HuH-7.5 (cell line): ENCODE data around the gene RPGRIP1.
"Not testable (repeated sequence)": the region's sequence is repeated elsewhere in the genome, so short reads cannot be mapped to it uniquely, and the experiment has no call there.

Source experiments
- DNase-seq: peaks from one replicate; pipeline ENCODE4 v3.0.0; 2011; ENCODE audit warnings: low spot score

RPGRIP1 gene

DNA sequence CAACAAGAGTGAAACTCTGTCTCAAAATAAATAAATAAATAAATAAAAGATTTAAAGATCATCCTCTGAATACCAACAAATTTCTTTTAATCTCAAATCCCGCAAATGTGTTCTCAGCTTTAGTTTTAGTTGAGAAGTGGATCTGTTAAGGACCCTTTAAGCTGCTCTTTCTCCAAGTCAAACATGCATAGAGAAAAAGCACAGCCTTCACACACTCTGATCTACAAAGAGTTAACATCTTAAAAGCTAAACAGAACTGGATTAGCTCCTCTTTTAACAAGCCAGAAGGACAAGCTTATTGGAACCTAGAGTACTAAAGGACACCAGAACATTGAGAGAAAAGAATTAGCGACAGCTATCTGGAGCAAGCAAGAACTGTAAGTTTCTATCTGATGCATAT, at the start of gene RPGRIP1:
RPGRIP1 (plus strand) TSS at position 301 of the 400 bp plus-strand sequence. CDS start 7,894 bp downstream, outside the sequence.
- DNase-seq, result no peak

DNA sequence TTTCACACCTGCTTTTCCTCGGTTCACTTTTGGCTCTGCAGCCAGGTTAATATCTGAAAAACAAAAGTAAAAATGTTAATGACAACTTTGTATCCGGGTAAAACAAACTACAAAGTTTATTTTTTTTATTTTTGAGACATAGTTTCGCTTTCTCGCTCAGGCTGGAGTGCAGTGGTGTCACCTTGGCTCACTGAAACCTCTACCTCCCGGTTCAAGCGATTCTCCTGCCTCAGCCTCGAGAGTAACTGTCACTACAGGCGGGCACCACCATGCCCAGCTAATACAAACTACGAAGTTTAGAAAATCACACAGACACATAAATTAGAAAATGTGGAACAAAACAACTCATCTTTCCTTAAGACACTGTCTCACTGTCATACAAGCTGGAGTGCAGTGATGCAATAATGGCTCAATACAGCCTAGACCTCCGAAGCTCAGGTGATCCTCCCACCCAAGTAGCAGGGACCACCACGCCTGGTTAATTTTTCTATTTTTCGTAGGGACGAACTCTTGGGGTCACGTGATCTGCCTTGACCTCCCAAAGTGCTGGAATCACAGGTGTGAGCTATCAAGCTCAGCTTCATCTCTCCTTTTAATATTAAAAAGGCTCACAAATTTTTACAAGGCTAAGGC, 48.7 kb upstream of the RPGRIP1 start:
- no peak for DNase-seq

GRCh38 chr14:21233457-21234076, 46.3 kb upstream of the RPGRIP1 start:
- no peak for DNase-seq

GRCh38 chr14:21234112-21234511, 45.8 kb upstream of the RPGRIP1 start:
- no peak for DNase-seq

GRCh38 chr14:21236948-21237797, 42.7 kb upstream of the RPGRIP1 start:
- DNase-seq, result no peak

- DNase-seq, result no peak
These were observed 40.9 kb upstream of the RPGRIP1 start for GRCh38 chr14:21238823-21239518.

DNA sequence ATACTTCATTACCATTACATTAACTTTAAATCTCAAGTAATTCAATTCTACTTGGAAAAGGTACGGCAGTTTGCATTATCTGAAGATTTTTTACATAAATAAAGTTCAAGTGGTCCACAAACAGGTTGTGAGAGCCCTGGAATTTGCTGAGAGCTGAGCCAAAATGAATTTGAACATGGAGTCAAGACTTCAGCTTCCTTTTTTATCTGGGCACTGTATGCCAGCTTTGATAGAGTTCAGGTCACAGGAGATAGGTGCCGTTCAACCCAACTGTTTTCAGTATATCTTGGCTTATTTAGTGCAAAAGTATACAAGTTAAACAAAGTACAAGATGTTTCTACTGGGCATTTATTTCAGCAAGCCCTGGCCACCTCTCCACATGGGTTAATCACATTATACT, 39.5 kb upstream of the RPGRIP1 start:
- no peak for DNase-seq

DNA sequence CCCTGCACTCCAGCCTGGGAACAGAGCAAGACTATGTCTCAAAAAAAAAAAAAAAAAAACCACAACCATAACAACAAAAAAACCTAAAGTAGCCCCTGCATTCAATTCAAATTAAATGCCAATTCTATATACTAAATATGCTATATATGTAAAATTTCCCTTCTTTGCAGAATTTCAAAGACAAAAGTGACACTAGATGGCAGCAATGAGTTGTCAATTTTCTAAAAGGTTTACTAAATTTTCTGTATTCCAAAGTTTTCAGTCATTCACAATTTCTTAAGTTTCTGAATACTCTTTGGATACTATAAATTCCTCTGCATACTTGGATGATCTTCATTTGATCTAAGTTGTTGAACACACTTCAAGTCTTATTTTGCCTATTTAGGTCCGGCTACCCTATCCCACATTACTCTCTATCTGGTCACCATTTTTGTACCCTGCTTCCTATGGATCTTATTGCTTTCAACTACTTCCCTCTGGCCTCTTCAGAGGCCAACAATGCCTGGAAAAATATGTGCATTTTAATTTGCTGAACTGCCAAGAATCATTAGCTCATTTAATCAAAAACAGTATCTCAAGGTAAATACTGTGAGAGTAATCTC, 38.6 kb upstream of the RPGRIP1 start:
- no peak for DNase-seq

DNA sequence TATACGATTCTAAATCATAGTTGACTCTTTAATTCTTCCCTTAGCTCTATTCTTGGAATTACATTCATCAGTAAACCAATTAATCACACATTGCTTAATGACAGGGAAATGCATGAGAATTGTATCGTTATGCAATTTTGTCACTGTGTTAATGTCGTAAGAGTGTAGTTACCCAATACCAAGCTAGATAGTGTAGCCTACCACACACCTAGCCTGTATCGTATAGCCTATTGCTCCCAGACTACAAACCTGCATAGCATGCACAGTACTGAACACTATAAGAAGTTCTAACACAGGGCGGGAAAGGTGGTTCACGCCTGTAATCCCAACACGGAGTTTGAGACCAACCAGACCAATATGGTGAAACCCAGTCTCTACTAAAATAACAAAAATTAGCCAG, 35.3 kb upstream of the RPGRIP1 start:
- no peak for DNase-seq

GRCh38 chr14:21245813-21246212, 34.1 kb upstream of the RPGRIP1 start:
- no peak for DNase-seq

DNA sequence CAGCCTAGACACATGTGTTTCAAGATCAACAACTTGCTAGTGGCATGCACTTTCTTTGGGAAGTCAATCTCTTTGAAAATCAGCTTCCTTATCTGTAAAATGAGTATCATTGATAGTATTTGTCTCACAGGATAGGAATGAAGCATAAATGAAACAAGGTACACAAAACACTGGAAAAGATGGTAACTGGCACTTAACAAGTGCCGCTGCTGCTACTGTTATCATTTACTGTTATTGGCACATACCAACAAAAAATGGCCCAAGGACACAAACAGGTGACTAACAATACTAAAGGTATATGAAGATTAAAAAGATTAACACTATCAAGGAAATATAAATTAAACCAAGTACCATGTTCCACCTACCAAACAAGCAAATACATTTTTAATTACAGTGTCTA, 31.5 kb upstream of the RPGRIP1 start:
- no peak for DNase-seq

DNA sequence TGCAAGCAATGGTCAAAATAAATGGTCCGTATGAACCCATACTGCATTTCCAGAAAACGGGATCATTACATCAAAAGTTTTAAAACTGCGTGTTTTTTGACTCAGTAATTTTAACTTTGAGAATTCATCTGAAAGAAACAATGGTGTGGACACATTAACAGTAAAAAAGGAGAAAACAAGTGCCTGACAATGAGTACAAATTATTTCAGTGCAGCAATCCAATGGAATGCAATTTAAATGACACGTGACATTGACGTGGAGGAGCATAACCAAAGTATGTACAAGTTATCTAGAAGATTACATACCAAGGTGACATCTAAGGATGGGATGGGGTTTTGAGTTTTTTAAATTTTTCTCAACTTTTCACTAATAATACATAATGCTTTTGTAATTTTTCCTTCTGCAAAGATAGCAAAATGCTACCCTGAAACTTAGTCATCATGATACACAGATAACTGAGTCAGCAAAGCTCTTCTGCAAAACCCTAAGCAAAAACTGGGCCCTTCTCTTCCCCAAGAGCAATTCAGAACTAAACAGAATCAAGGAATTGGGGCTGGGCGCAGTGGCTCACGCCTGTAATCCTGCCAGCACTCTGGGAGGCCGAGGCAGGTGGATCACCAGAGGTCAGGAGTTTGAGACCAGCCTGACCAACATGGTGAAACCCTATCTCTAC, 31.0 kb upstream of the RPGRIP1 start:
- DNase-seq, result no peak

- no peak for DNase-seq
These were observed 28.7 kb upstream of the RPGRIP1 start for GRCh38 chr14:21251215-21251614.

DNA sequence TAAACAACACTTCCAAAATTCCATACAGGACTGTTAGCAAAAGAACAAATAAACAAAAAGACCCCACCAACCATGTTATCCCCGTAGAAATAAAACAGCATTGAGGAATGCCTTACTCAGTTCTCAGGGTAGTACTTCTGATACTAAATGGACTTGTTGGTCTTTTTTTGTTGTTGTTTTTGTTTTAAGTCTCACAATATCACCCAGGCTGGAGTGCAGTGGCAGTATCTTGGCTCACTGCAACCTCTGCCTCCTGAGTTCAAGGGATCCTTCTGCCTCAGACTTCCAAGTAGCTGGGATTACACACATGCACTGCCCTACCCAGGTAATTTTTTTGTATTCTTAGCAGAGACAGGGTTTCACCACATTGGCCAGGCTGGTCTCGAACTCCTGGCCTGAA, 27.7 kb upstream of the RPGRIP1 start:
- DNase-seq, result no peak

DNA sequence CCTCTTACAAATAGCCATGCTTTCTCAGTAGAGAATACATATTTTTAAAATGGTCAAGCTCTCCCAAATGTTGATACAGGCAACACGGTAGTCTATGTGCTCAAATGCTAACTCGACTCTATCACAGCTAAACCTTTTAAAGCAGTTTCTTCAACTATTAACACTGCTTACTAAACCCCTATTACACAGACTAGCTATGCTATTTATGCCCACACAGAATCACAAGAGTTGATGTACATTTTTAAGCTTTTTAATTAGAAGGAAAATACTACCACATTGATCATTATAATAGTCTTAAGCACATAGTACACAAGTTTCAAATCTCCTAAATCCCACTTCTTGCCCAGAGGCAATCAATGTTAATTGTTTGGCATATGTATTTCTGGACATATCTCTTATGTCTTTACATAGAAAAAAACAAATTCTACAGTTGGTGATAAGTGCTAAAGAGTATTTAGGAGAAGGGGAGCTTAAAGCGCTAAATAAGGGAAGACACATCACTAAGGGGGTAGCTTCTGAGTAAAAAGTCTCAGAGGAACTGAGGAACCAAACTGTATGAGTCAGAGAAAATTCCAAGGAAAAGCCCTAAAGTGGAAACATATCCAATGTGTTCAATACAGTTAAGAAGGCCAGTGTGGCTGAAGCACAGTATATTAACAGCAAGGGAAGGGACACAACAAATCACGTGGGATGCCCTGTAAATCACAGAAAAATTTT, 24.3 kb upstream of the RPGRIP1 start:
- no peak for DNase-seq

DNA sequence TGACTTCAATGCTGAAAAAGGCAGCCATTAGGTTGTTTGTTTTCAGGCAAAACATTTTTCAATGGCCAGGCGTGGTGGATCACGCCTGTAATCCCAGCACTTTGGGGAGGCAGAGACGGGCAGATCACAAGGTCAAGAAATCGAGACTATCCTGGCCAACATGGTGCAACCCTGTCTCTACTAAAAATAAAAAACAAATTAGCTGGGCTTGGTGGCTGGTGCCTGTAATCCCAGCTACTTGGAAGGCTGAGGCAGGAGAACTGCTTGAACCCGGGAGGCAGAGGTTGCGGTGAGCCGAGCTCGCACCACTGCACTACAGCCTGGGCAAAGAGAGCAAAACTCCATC, 23.8 kb upstream of the RPGRIP1 start:
- DNase-seq, result not testable (repeated sequence)

DNA sequence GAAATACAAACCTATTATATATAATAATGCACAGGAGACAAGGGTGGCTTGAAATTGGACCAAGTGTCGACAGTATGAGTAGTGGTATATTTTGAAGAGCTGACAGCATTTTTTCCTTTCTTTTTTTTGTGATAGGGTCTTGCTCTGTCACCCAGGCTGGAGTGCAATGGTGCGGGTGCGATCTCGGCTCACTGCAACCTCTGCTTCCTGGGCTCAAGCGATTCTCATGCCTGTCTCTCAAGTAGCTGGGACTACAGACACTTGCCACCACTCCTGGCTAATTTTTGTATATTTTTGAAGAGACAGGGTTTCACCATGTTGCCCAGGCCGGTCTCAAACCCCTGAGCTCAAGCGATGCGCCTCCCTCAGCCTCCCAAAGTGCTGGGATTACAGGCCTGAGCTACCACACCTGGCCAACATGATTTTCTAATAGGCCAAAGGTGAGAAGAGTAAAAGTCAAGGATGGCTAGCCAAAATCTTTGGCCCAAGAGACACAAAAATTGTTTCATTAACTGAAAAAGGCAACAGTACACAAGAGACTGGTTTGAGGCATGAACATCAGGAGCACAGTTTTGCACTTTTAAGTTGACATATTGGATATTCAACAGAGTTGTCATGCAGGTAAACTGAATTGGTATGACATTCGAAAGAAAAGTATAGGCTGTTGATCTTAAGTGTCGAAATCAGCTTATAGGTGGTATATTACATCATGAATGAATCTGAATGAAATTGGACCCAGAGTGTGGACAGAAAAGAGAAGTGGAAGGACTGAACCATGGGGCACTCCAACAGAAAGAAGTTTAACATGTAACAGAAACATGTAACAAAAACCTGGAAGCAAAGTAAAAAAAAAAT, 23.1 kb upstream of the RPGRIP1 start:
- DNase-seq, result no peak

- no peak for DNase-seq
These were observed 22.4 kb upstream of the RPGRIP1 start for GRCh38 chr14:21257394-21257909.

DNA sequence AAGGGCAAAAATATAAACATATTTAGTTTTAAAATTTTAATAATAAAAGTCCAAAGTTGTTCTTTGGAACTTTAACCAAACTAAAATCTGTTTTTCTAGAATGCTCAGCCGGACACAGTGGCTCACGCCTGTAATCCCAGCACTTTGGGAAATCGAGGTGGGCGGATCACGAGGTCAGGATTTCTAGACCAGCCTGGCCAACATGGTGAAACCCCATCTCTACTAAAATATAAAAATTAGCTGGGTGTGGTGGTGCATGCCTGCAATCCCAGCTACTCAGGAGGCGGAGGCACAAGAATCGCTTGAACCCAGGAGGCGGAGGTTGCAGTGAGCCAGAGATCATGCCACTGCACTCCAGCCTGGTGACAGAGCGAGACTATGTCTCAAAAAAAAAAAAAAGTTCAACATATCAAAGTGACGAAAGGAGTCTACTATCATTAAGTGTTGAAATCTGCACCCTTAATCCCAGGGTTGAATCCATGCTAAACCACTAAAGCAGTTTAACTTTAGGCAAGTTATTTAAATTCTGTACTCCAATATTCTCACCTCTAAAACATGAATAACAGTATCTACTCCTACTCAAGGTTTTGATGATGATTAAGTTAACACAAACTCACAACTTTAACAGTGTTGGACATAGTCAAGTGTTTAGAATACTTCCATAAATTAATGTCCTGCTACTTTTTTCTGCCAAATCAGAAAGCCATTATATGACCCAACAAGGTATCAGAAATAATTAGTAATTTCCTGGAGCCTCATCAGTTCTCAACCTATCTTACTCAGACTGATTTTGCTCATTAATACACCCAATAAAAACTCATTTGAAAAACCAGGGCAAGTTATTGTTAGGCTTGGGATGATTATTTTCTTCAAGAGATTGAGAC, 21.6 kb upstream of the RPGRIP1 start:
- no peak for DNase-seq
